Measurements from ENCODE around the gene HBD. TPM values are rescaled to one million over a fixed set of nuclear protein-coding genes. Genes with fewer than 3 reads are reported as not detected.

HBD gene
- total RNA-seq, 1 donor from 2014 or later: not detected

DNA sequence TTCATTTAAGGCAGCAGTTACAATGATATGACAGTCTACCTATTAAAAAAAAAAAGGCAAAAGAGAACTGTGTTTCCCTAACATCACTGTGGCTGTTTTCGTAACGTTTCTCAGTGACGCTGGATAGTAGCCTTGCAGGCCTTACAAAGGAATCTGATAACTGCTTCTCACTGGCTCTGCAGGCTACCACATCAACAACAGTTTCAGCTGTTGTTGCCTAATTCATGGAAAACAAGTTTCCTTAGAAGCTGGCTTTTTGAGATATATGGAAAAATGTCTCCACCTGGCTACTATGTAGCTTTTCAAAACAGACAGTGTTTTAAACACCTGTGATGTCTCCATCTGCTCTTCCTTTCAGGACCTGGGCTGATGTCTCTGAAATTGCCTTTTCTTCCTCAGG, 37.6 kb downstream of the HBD start:
- no peak for DNase-seq (ENCODE audit: low spot score in 2 of 2)
- no peak for FAIRE-seq

DNA sequence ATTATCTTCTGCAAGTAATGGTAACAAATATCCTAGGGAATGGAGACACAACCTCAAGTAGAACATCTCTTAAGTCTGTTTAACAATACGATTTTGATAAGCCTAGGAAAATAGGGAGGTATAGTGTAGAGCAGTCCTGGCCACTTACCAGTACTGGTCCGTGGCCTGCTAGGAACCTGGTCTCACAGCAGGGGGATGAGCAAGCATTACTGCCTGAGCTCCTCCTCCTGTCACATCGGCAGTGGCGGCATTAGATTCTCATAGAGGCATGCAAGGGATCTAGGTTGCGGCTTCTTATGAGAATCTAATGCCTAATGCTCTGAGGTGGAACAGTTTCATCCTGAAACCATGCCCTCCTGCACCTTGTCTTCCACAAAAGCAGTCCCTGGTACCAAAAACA, 38.2 kb downstream of the HBD start:
- FAIRE-seq: no peak
- no peak for DNase-seq (ENCODE audit: low spot score in 2 of 2)

DNA sequence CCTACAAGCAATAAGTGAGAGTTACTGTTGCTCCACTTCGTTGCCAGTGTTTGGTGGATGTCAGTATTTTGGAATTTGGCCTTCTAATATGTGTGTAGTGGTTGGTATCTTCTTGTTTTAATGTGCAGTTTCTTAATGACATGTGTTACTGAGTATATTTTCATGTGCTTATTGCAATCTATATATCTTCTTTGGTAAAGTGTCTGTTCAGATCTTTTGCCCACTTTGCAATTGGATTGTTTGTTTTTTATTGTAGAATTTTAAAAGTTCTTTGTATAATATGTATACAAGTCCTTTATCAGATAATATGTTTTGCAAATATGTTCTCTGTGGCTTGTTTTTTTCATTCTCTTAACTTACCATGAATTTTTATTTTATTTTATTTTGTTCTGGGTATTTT, 41.5 kb downstream of the HBD start:
- FAIRE-seq: no peak
- no peak for DNase-seq (ENCODE audit: low spot score in 2 of 2)

DNA sequence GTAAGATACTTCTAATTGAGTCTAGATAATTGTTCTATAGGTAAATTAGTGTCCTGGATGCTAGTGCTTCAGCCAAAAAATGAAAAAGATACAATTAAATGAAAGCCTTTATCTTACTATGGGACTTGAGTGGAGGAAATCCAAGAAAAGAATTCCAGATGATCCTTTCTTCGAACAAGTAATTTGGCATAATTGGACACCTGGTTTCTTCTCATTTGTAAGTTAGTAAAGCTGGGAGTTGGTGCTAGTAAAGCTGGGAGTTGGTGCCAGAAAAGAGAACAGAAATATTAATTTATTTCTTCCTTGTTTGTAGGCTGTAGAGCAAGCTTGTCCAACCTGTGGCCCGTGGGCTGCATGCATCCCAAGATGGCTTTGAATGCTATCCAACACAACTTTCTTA, 46.1 kb downstream of the HBD start:
- no peak for DNase-seq (ENCODE audit: low spot score in 2 of 2)
- FAIRE-seq: no peak

Other genes with a start within 250 kb of the HBD start
- not detected for gene OR51L1, start 239.6 kb downstream of the HBD start, total RNA-seq
- not detected for gene OR52J3, start 188.0 kb downstream of the HBD start, total RNA-seq
- not detected for gene OR52E2, start 174.9 kb downstream of the HBD start, total RNA-seq
- not detected for gene OR52E1, start 164.9 kb downstream of the HBD start, total RNA-seq
- gene OR52A5, start 96.1 kb downstream of the HBD start, total RNA-seq: not detected
- under 0.01 TPM for gene OR52A1, start 79.7 kb downstream of the HBD start, total RNA-seq
- not detected for gene OR51V1, start 33.8 kb downstream of the HBD start, total RNA-seq
- 552 TPM for gene HBB, start 7.4 kb downstream of the HBD start, total RNA-seq
- 2.0 TPM for gene HBG1, start 15.4 kb upstream of the HBD start, total RNA-seq
- 2,646 TPM for gene HBG2, start 20.3 kb upstream of the HBD start, total RNA-seq
- gene HBE1, start 35.5 kb upstream of the HBD start, total RNA-seq: 15.1 TPM
- gene OR51B4, start 67.5 kb upstream of the HBD start, total RNA-seq: 0.41 TPM
- 0.41 TPM for gene OR51B2, start 89.8 kb upstream of the HBD start, total RNA-seq
- 0.82 TPM for gene OR51B5, start 109.0 kb upstream of the HBD start, total RNA-seq
- not detected for gene OR51B6, start 117.0 kb upstream of the HBD start, total RNA-seq
- gene OR51M1, start 149.3 kb upstream of the HBD start, total RNA-seq: not detected
- gene OR51Q1, start 187.6 kb upstream of the HBD start, total RNA-seq: not detected
- gene OR51I1, start 207.0 kb upstream of the HBD start, total RNA-seq: not detected
- not detected for gene OR51I2, start 214.8 kb upstream of the HBD start, total RNA-seq

Measured in frontal cortex (tissue), 4 donors.